IPS DF 19.7 (cell line): ENCODE measurements around the gene AGAP2.

Experiments
- DNase-seq: peaks from one replicate; pipeline ENCODE4 v3.0.0-alpha.2; 2013; ENCODE audit warnings: low read depth, low spot score

Gene AGAP2

DNA sequence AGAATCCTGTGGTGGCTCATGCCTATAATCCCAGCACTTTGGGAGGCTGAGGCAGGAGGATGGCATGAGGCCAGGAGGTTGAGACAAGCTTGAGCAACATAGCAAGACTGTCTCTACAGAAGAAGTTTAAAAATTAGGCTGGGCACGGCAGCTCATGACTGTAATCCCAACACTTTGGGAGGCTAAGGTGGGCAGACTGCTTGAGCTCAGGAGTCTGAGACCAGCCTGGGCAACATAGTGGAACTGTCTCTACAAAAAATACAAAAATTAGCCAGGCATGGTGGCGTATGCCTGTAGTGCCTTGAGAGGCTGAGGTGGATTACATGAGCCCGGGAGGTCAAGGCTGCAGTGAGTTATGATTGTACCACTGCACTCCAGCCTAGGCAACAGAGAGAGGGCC lies 29.3 kb upstream of the AGAP2 start:
- DNase-seq = no peak

DNA sequence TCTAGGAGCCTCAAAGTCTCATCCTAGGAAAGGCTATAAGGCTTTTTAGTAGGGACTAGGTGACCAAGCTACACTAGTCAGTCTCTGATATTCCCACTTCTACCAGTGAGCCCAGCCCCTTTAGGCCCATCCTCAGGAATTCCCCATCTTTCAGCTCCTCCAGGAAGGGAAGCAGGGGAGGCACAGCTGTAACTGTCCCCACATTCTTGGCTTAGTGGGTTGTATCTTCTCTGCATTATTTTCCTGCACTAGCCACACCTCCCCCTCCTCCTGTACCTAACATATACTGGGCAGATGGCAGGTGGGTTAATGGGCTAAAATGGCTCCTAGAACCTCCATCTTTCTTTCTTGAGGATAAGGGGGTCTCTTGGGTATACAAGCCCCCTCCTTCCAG lies 28.8 kb upstream of the AGAP2 start:
- DNase-seq = no peak

DNA sequence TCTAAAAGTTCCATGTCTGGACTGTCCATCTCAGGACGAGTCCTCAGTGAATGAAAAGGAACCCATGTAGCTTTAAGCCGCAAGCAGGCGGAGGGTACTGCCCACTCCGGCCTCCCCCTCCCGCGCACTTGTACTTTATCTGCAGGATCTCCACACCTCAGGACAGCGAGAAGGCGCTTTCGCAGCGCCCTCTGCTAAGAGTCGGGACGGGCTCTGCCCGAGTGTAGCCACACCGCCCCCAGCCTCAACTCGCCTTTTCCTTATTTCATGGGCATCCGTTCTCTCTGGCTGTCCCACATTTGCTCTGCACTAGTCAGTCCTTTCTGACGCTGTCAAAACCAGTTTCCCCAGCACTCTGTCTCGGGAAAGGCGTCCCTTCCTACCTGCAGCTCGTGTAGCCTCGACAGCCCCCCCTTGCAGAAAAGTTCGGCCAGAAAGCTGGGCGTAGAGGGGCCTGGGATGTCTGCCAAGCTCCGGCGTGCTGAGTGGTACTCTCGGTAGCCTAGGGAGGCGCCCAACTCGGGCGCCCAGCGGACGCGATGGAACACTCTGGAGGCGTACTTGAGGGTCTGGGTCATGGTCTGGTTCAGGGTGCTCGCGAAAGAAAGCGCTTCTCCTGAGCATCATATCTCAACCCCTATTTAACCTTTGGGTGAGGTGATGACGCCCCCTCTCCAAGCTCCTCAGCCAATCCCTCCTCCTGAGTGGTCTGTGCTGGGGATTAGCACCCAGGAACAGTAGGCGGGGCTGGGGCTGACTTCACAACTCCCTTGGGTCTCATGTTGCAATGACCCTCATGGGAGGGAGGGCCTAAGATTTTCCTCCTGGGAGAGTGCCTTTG lies 28.1 kb upstream of the AGAP2 start, which contains the start of gene CYP27B1:
Gene CYP27B1 (minus strand): TSS at position 615 of the 841 bp plus-strand sequence. CDS start 37 bp downstream, at position 578.
- no peak for DNase-seq

DNA sequence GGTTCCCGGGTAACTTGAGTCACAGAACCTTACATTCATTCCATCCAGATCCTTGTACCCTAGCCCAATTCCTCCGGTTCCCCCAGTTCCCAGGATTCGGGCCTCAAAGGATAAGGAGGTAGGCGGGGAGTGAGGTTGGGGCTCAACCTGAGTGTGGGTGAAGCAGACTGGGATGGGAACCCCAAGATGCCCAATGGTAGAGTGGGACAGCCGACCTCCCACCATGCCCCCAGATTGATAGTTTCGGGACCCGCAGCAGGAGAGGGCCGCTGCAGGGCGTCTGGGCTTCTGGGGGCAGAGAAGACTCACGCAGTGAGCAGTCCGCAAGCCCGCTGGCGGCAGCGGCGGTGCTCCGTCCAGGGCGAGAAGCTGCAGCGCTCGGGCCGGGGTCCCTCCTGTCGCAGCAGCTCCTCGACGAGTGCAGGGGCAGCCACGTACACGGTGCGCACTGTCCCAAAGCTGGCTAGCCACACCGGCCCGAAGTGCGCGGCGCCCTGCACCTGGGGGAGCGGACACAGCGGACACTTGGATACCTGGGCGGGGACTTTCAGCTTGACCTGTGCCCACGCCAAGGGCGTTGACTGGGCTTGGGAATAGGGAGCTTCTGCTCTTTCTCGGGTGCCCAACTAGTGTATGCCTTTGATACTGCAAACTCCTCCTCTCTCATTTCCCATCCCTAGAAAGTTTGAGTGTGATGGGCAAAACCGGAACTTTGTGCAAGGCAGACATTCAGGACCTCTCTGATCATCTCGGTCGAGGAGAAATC lies 27.3 kb upstream of the AGAP2 start:
- DNase-seq = no peak

DNA sequence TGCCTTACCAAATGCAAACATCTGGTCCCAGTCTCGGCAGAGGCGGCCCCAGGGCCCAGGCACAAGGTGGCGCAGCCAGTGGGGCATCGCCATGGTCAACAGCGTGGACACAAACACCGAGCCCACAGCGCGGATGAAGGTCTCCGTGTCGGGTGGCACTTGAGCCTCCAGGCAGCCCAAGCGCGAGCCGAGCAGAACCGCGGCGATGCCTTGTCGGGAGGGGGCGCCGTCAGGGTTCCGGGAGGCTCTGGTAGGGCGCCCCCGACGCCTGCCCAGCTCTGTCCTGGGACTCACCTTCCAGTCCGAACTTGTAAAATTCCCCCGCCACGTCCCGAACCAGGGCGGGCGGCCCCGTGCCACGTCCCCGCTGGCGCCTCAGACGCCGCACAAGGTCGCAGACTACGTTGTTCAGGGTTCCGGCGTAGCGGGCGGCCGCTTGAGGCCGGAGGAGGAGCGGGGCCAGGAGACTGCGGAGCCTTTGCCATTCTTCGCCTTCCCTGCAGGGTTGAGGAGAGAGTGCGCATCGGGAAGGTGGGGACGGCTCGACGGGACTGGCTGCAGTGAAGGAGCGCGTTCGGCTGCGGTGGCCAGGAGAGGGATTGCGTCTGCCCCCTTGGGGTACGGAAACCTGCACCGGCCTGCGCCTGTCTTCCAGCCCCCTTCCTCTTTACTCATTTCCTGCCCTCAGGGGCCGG lies 26.6 kb upstream of the AGAP2 start:
- no peak for DNase-seq

DNA sequence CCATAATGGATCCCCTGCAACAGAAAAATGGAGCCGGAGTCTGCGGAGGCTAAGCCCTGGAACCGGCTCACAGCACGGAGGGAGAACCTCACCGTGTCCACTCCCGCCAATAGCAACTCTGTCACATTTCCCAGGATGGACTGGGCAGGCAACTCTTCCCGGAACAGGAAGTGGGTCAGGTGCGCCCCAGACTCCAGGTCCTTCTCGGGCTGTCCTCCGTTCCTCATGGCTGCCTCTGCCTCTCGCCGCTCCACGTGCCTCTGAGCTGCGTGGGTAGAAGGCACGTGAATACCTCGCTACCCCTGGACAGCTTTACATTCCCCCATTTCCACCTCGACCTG lies 26.1 kb upstream of the AGAP2 start:
- DNase-seq = no peak

DNA sequence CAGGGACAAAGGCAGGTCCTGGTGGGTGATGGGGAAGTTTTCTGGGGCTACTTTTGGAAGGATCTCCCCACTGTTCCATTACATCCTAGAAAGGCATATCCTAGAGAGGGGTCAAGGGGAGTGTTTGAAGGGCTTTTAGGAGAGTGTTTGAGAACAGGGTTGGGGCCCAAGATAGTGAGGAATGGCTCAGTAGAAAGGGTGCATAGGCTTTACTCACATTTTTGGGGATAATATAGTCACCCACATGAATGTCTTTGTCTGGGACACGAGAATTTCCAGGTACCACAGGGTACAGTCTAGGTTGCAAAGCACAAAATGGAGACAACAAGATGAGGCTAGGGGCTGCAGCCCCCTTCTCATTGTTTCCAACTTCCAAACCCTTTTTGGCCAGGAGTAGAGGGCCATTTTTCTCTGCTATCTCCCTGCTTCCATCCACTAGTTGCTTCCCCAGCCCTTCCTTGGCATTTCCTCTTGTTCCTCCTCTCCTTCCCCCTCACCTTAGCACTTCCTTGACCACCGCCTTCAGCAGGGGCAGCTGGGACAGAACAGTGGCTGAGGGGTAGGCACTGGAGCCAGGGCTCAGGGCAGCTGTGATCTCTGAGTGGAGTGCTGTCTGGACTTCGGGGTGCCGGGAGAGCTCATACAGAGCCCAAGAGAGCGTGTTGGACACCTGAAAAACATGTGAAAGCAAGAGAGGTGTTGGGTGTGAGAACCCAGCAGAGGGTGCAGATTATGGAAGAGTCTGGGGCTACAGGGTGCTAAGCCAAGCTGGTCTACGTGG lies 25.5 kb upstream of the AGAP2 start:
- DNase-seq = no peak

DNA sequence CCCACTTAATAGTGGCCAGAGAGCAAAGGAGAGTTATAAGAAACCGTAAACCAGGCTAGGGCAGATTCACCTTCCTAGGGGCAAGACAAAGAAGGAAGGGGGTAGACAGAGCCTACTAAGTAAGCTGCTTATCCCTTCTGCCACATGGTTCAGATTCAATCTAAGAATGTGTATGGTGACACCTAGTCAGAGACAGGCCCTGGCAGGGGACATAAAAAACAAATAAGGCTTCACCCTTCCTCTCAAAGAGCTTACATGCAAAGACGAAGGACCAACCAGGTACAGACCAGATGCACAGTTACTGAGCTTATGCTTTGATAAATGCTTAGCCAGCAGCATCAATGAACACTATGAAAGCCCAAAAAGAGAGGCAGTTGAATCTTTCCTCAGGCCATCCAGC lies 23.9 kb upstream of the AGAP2 start:
- no peak for DNase-seq

DNA sequence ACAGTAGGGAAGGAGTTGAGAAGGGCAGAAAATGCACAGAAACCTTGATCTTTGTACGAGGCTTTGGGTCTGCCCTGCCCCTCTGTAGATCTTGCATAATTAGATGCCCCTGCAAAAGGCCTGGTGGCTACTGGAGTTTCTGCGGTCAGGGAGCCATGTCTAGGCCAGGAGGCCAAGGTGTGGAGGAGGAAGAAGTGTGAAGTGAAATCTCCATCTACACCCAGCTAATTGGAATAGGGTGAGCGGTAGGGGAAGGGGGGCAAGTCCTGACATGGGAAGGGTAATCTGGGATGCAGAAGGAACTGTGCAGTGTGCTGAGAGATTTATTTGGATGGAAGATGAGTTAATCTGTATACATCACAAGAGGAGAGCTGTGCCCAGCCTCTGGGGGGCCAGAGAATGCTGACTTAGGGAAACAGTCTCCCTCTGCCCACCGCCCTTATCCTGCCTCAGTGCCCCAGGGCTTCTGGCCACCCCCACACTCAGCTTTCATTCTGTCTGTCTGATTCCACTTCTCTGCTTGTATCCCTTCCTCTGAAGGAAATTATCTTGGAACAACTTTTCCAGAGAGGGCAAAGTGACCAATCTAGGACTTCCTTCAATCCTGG lies 23.0 kb upstream of the AGAP2 start:
- no peak for DNase-seq

DNA sequence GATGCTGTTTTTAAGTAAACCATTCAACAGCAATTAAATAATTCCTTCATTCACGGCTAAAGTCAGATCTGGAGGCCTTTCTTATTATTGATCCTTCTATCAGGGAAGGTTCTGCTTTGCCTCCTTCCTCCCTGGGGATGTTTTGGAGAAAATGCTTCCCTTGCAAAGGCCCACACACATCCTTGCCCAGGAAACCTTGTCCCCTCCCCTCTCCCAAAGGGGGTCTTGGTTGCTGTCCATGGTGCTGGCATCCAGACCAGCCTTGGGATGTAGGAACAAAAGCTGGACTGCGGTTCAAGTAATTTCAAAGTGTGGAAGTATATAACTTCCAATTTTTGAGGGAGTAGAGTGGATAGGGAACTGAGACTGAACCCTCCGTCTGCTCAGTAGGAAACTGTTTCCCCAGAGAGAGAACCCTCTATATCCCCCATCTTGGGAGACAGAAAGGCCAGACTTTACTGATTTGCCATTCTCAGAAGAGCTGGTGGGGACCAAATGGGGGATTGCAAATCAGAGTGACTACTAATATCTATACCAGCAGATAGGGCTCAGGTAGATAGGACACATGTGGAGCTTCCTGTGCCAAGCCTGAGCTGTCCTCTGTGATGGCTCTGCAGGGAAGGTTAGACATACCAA lies 21.9 kb upstream of the AGAP2 start:
- DNase-seq = no peak

DNA sequence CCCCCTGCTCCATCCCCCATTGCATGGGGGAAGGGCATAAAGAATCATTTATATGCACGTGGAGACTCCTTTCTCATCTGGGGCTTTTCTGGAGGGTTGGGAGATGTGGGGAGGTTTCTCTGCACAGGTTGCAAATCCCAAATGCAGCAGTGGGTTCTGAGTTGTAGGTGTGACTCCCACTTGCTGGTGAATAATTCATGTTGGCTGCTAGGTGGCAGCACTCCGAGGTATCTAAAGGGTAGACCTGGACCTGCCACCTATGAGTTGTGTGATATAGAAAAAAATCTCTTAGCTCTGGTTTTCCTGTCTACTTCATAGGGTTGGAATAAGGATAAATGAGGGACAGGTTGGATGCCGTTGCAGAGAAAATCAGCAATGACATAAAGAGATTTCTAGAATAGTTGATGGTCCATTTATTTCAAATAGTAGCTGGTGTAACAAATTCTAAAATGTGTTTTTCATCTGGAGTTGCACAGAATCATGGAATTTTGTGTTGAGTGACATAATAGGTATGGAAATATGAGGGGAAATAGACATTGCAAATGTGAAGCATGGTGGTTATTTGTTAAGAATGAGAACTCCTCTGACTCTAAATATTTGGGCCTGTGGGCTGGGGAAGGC lies 20.9 kb upstream of the AGAP2 start:
- DNase-seq = no peak

DNA sequence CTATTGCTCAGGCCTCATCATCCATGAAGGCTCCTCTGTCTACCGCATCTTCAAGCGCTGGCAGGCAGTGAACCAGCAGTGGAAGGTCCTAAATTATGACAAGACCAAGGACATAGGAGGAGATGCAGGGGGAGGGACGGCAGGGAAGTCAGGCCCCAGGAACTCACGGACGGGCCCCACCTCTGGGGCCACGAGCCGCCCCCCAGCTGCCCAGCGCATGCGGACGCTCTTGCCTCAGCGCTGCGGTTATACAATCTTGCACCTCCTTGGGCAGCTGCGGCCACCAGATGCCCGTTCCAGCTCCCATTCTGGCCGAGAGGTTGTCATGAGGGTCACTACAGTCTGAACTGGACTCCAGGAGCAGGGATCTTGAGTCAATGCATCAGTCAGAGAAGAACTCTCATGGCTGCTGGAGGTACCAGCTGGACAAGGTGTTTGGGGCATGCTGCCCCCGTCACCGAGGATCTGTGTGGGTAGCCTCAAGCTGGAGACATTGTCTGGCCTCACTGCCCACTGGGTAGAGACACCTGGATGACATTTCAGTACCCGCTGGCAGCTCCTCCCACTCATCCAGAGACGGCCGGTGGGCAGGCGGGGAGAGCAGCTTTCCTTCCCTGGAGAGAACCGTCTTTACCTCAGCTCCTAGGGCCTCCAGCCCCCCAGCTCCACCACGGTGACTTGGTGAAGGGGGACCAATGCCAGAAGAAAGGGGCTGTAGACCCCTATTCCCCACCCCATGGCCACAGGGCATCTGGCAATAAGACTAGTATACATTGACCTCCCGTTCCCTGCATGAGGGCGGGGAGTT lies 20.2 kb upstream of the AGAP2 start:
- DNase-seq = no peak

DNA sequence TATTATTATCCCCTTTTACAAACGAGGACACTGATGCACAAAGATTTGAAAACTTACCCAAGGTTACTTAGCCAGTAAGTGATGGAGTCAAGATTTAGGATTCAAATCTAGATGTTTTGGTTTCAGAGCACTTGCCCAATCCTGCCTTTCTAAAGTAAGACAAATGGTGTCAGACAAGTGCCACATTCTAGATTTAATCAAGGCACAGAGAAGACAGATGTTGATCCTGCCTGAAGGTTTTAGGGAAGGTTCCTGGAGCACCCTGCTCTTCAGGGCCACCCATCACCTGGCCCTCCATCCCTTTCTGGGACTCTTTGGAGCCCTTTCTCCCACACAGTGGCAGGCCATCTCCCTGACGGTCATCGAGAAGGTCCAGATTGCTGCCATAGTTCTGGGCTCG lies 19.2 kb upstream of the AGAP2 start:
- no peak for DNase-seq

DNA sequence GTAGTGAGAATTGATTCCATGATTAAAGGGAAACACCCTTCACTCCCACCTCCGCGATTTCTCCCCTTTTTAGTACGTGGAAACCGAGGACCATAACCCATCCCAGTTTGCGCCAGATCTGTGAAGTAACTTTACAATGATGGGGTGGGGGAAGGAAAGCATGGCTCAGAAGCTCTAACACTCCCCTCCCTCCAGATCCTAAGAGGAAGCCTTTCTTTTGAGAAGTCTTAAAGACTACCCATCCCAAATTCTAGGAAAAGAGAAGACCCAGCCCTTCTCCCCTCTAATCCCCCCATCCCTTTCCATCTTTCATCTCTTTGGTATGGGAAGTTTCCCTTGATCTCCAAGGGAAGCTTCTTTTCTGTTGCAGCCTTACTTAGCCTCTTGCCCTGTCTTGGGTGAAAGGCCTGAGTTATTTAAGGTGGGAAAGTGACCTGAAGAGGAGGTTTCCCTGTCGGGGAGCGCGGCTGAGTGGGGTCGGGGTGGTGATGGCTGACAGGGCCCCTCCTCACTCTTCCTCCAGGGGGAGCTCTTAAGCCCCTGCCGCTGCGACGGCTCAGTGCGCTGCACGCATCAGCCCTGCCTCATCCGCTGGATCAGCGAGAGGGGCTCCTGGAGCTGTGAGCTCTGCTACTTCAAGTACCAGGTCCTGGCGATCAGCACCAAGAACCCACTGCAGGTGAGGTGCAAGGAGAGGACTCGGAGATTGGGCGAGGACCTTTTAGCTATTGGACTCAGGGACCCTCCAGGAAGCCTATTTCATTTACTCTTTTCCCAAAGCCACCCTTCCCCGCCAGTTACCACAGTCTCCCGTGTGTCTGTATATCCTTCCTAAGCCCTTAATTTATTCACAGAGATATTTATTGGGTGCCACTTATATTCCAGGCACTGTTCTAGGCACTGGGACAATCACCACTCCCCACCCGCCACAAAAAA lies 18.1 kb upstream of the AGAP2 start:
- no peak for DNase-seq

DNA sequence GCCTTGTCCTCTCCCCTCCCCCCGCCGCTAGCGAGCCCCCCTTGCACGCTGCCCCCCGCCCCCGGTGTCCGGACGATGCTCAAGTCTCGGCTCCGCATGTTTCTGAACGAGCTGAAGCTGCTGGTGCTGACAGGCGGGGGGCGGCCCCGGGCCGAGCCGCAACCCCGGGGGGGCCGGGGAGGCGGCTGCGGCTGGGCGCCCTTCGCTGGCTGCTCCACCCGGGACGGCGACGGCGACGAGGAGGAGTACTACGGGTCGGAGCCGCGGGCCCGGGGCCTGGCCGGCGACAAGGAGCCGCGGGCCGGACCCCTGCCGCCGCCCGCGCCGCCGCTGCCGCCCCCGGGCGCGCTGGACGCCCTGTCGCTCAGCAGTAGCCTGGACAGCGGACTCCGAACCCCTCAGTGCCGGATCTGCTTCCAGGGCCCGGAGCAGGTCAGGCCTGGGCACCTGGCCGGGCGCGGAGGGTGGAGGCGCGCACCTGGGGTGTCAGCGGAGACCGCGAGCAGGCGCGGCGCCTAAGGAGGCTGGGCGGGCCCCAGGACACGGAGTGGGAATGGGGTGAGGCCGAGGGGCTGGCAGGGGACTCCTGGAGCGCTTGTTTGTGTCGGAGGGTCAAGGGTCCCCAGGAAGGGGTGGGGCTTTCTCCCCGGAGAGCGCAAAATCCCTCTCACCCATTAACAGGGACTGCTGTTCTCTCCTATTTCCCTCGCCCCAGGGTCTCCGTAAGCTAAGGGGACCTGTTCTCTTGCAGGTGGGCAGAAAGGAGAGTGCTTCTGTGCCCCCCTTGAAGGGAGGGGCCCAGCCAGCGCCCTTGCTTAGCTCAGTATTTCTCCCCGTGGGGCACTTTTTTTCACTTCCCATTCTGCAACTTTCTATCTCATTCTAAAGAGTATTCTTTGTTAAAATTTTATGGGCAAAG lies 17.2 kb upstream of the AGAP2 start:
- no peak for DNase-seq

DNA sequence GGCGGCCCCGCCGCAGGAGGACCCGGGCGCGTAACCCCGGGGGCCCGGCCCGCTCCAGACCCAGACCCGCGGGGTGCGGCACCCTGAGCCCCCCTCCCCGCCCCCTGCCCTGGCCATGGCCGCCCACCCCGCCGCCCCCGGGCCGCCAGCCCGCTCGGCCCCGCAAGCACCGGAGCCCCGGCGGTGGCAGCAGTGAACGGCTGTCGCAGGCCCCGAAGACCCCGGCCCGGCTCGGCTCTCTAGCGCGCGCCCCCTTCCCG lies 16.6 kb upstream of the AGAP2 start:
- no peak for DNase-seq

DNA sequence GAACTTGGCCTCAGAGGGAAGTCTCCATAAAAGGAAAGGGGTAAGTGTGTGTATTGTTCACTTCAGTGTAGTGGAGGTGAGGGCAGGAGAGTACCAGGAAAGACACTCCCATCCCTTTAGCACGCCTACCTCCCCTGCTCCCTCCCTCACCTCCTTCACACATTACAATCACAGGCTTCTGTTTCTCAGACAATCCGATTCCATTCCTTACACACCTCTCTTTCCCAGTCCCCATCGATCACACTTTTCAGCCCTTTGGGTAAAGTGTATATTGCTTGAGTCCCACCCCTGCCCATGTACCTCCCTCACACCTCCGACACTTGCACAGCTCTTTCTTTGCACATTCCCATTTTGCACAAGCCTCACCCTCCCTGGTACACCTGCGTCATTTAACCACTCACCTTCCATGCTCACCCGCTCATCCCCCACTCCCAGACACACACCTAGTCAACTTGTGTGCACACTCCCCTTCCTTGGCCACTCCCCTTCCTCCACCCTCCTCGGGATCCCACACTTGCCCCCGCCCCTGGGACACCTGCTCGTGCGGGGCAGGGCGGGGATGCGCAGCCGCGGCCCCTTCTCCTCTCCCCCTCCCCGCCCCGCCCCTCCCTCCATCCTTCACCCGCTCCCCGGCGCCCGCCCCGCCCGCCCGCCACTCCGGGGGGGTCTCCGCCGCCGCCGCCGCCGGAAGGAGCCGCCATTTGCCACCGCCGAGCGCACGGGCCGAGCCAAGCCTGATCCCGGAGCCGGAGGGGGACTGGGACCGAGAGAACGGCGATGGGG lies 16.1 kb upstream of the AGAP2 start, which contains the start of gene MARCHF9:
Gene MARCHF9 (plus strand): TSS at position 693 of the 783 bp plus-strand sequence. CDS start 426 bp downstream, outside the sequence.
- DNase-seq = no peak
